Adrenal gland (tissue), 12 donors: ENCODE data around the gene DLX3. TPM values are rescaled to one million over a fixed set of nuclear protein-coding genes. Genes with fewer than 3 reads are reported as not detected.

Experiments
- DNase-seq, 7 donors: peaks; one replicate each; pipeline ENCODE4 v3.0.0-alpha.2; 2019 to 2020
- H3K27ac ChIP-seq, 5 donors: fragments of 200-600 bp; sonication (generic) in 4 of 5; 1 replicate in 3 of 5; 2 replicates in 2 of 5; pipeline versions ENCODE4 v1.5.1 to v1.8.0; 2016 to 2020; ENCODE audit warnings: mild to moderate bottlenecking in 1 of 5
- H3K27me3 ChIP-seq: fragments of 200-600 bp; 2 replicates; pipeline ENCODE4 v1.8.0; 2021
- H3K36me3 ChIP-seq, 2 donors: fragments of 200-600 bp; replicated peaks in 1 of 2; 1 replicate in 1 of 2; 2 replicates in 1 of 2; pipeline versions ENCODE4 v1.5.1 to v1.8.0; 2018 to 2022
- H3K4me1 ChIP-seq, 2 donors: fragments of 200-600 bp; replicated peaks in 1 of 2; 1 replicate in 1 of 2; 2 replicates in 1 of 2; pipeline versions ENCODE4 v1.5.1 to v1.8.0; 2018 to 2021
- H3K4me3 ChIP-seq, 4 donors: fragments of 200-600 bp; sonication (generic) in 3 of 4; one replicate each; pipeline ENCODE4 v1.5.1; 2016 to 2018
- H3K9me3 ChIP-seq, 3 donors: fragments of 200-600 bp; sonication (generic) in 1 of 3; replicated peaks in 1 of 3; 1 replicate in 2 of 3; 2 replicates in 1 of 3; pipeline versions ENCODE4 v1.5.1 to v1.8.0; 2016 to 2021
- CTCF ChIP-seq, 6 experiments: fragments of 450-650 bp in 4 of 6; fragments of 200-600 bp in 2 of 6; sonication (generic) in 1 of 6; IDR thresholded peaks; 1 replicate in 5 of 6; 2 replicates in 1 of 6; pipeline versions ENCODE4 v1.5.1 to v1.8.0; 2016 to 2021; ENCODE audit warnings: antibody characterized with exemption in 6 of 6, mild to moderate bottlenecking in 2 of 6, moderate library complexity in 1 of 6
- POLR2A ChIP-seq, 2 donors: fragments of 450-650 bp; IDR thresholded peaks; one replicate each; pipeline ENCODE4 v1.6.1; 2017; ENCODE audit warnings: antibody characterized with exemption in 2 of 2, mild to moderate bottlenecking in 2 of 2, moderate library complexity in 1 of 2
- WGBS, 4 donors: extraction: QIAGEN DNeasy Blood & Tissue Kit in 2 of 4; methylation state at CpG; one replicate each; pipeline versions ENCODE4 v1.1.5 to v1.1.7; 2013 to 2017; 5-methylcytosine and 5-hydroxymethylcytosine counted together
- intact Hi-C, 2 donors: fragments of 100-400 bp; cut with DNase I; formaldehyde crosslinking; loops; one replicate each; pipeline versions ENCODE4 v1.14.1 to v1.15.0; 2022 to 2023
- polyA plus RNA-seq, 3 donors: library from polyadenylated mRNA; stranded (reverse); fragments of 200-250 nt in 2 of 3; fragments of 350-450 nt in 1 of 3; fragmentation: Illumina TruSeq in 1 of 3; extraction: RNeasy Lipid Tissue Mini Kit (QIAGEN cat#74804) in 1 of 3; gene quantifications; one replicate each; pipeline ENCODE4 v1.2.3, GENCODE V29; 2013 to 2014
- total RNA-seq, 9 donors: library from RNA; depleted of rRNA in 4 of 9; stranded (reverse); fragments of >200 nt in 4 of 9; fragments of 120-200 nt in 1 of 9; fragmentation: NEBNext Ultra II Directional in 1 of 9; extraction: Animal tissue kit (Norgen Biotek cat#: 25700) in 1 of 9; gene quantifications; one replicate each; pipeline versions ENCODE4 v1.1.0 to v1.2.4, GENCODE V29; 2013 to 2023
- donor health status: healthy with polysubstance abuse.
- donor health status: Bipolar disorder and iron deficiency.
- donor health status: DM: yes; HTN: yes; CAD: no.
- donor health status: DM: no; HTN: no; CAD: no.
- donor health status: DM: no; HTN: no; CAD: no.
- donor health status: DM: yes; HTN: yes; CAD: no.

The DLX3 gene
- total and polyA plus RNA-seq, 12 donors = 0.07 to 0.83 (median 0.36) TPM; not detected in 4

GRCh38 chr17:49994085-49995054, 654 bp downstream of the DLX3 start:
- intact Hi-C loops = loop anchor here (5.0 to 10.0 kb wide), 7 partner anchors 37 to 430 kb away; partner anchors contain the start of genes NXPH3 (in 1 of the 2) and SLC35B1 (in 1 of the 2)
- H3K27me3 ChIP-seq = peaks cover 44% of the 10 kb centered on the region
- WGBS, 4 donors = 5 to 9% (median 7%) methylated on average over 36 to 50 of the region's 50 CpGs
- H3K9me3 ChIP-seq = no peaks in the 10 kb centered on the region
- H3K36me3 ChIP-seq = no peaks in the 10 kb centered on the region
- no peak for DNase-seq
- peak overlapping the region in 2 of 4 donors; percentile 15 to 74 for H3K4me3 ChIP-seq
- peaks cover 19 to 28% of the 10 kb centered on the region in 2 donors for H3K4me1 ChIP-seq
- TF ChIP-seq CTCF (IDR thresholded peaks at IDR 0.05) (no peak), POLR2A (IDR thresholded peaks at IDR 0.05) (no peak)
- no peak overlapping the region for H3K27ac ChIP-seq

GRCh38 chr17:49993423-49994060, 1.5 kb downstream of the DLX3 start:
- TF ChIP-seq CTCF (IDR thresholded peaks at IDR 0.05) = no peak
- TF ChIP-seq POLR2A (IDR thresholded peaks at IDR 0.05) = no peak
- H3K27ac ChIP-seq = no peak overlapping the region
- H3K4me1 ChIP-seq = peaks cover 19 to 28% of the 10 kb centered on the region in 2 donors
- WGBS, 4 donors = 1 to 3% (median 2%) methylated on average over 35 to 77 of the region's 77 CpGs
- H3K4me3 ChIP-seq = peak overlapping the region in 2 of 4 donors; percentile 15 to 74
- H3K27me3 ChIP-seq = peaks cover 40% of the 10 kb centered on the region
- H3K36me3 ChIP-seq = no peaks in the 10 kb centered on the region
- no peaks in the 10 kb centered on the region for H3K9me3 ChIP-seq
- intact Hi-C loops = loop anchor here (5.0 to 10.0 kb wide), 4 partner anchors 36 to 429 kb away; partner anchors contain the start of genes NXPH3 (in 1 of the 2) and SLC35B1 (in 1 of the 2)
- DNase-seq = peak in 2 of 7 donors; percentile 26 to 31

GRCh38 chr17:49992933-49993422, 2.0 kb downstream of the DLX3 start:
- intact Hi-C loops = loop anchor here (5.0 to 10.0 kb wide), 4 partner anchors 36 to 428 kb away; partner anchors contain the start of genes NXPH3 (in 1 of the 2) and SLC35B1 (in 1 of the 2)
- Histone ChIP-seq H3K9me3 (no peaks in the 10 kb centered on the region), H3K36me3 (no peaks in the 10 kb centered on the region), H3K27ac (no peak overlapping the region), H3K27me3 (peaks cover 39% of the 10 kb centered on the region), H3K4me1 (peaks cover 19 to 28% of the 10 kb centered on the region in 2 donors), H3K4me3 (peak overlapping the region in 2 of 4 donors; percentile 15 to 74)
- TF ChIP-seq POLR2A (IDR thresholded peaks at IDR 0.05) (no peak), CTCF (IDR thresholded peaks at IDR 0.05) (no peak)
- WGBS, 4 donors = 29 to 68% (median 31%) methylated on average over 11 to 23 of the region's 23 CpGs
- no peak for DNase-seq
